Stimulated activated CD8-positive, alpha-beta memory T cell treated with anti-CD3 and anti-CD28 coated beads, Interleukin-7, amount 100 ng/mL, for 1 hour (primary cell): Measurements from ENCODE around the gene KIF19.

Experiments
- DNase-seq, 2 donors: peaks; one replicate each; pipeline ENCODE4 v3.0.0-alpha.2; 2020; ENCODE audit warnings: low read depth in 2 of 2

Gene KIF19

GRCh38 chr17:74303305-74303704 lies 22.7 kb upstream of the KIF19 start:
- DNase-seq: no peak

DNA sequence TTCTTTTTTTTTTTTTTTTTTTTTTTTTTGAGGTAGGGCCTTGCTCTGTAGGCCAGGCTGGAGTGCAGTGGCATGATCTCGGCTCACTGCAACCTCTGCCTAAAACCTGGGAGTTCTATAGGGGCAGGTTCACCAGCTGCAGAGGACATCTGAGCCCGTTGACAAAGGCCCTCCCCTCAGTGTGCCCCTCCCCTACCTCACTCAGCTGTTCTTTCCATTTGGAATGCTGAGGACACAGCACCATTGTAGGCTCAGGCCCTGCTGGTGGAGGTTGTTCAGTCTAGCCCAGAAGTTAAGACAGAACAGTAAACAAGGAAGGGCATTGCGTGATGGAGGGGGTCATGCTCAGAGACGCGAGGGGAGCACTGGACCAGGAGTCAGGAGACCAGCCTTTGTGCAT lies 21.8 kb upstream of the KIF19 start:
- no peak for DNase-seq

DNA sequence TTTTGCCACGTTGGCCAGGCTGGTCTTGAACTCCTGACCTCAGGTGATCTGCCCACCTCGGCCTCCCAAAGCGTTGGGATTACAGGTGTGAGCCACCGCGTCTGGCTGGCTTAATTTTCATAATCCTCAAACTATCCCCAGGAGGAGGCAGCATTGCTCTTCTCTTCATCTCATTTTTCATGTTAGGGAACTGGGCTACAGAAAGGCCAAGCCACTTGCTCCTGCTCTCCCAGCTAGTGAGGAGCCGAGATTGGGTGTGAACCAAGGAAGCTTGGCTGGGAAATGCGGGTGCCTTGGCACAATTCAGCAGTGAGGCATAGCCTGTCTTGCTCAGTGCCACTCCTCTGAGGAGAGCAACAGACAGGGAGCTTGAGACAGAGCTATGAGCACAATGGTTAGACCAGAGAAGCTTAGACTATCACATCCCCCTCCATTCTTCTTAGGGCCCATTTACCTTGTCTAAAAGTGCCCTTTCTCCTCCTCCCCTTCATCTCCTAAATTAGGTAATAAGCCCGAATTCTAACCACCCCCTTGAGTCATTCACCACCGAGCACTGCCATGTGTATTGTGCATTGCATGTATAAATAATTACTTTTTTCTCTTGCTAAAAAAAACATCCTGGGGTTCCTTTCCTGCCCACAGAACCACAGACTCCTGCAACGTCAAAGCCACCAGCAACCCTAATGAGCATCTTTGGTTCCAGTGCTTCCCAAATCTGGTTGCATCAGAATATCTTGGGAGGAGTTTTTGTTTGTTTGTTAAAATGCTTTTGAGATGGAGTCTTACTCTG lies 20.0 kb upstream of the KIF19 start:
- DNase-seq: no peak

DNA sequence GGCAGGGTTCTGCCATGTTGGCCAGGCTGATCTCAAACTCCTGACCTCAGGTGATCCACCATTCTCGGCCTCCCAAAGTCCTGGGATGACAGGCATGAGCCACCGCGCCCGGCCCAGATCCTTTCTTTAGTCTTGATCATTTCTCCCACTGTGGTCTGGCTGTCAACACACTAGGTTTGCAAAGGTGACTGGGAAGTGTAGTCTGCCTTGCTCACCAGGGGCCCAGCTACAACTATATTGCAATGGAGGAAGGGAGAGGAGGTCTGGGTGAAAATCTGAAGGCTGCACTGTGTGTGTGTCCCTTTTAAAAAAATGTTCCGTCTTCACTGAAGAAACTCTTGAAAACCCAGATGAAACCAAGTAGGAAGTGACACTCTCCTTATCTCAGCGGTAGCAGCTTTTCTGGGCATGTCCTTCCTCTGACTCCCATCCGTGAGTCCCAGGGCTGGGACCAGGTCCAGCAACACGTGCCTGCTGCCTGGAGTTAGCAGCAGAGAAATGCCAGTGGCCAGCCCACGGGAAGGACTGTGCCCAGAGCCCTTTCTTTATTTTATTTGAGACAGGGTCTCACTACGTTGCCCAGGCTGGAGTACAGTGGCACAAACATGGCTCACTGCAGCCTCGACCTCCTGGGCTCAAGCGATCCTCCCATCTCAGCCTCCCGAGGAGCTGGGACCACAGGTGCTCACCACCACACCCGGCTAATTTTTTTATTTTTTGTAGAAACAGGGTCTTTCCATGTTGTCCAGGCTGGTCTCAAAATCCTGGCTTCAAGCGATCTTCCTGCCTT lies 17.8 kb upstream of the KIF19 start:
- no peak for DNase-seq

- DNase-seq: no peak
Observed at GRCh38 chr17:74309902-74310301, 16.1 kb upstream of the KIF19 start.

GRCh38 chr17:74314877-74315276 lies 11.1 kb upstream of the KIF19 start:
- DNase-seq: no peak

GRCh38 chr17:74316220-74316619 lies 9.8 kb upstream of the KIF19 start:
- DNase-seq: no peak

DNA sequence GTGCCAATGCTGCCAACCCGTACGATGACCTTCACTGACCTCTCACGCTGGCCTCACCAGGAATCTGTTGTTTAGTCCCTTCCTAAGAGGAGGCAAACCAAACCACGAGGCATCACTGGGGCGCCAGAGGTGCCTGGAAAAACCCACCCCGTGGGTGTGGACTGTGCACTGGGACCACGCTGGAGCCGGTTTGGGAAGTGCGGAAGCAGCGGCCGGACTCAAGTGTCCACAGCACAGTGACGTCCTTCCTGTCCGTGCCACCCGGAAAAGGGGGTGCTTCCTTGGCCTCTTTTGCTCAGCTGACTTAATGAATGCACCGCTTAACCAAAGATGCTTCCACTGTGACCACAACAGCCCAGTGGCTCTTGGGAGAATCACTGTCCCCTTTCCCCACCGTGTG lies 9.0 kb upstream of the KIF19 start:
- DNase-seq: no peak

DNA sequence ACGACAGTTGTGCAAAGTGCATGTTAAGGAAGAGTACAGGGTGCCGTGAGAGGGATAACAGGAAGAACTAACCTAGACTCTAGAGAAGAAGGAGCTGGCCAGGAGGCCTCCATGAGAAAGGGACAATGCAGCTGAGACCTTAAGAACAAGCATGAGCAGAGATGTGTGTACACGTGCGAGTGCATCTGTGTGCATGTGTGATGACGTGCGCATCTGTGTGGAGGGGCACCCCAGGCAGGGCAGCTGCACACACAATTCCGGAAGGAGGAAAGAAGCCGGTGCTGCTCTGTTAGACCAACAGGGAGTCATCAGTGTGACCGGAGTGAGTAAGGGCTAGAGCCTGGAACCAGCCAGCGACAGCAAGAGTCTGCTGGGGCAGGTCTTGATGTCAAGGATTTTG lies 7.6 kb upstream of the KIF19 start:
- no peak for DNase-seq

DNA sequence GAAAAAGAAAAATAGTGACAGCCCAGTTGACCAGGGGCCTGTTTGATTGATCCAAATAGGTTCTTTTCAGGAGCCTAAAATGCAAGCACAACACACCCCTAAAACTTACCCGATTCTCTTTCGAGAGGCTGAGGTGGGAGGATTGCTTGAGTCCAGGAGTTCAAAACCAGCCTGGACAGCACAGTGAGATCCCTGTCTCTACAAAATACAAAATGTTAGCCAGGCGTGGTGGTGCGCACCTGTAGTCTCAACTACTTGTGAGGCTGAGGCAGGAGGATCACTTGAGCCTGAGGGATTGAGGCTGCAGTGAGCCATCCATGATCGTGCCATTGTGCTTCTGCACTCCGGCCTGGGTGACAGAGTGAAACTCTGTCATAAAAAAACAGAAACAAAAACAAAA lies 1.5 kb upstream of the KIF19 start:
- no peak for DNase-seq

DNA sequence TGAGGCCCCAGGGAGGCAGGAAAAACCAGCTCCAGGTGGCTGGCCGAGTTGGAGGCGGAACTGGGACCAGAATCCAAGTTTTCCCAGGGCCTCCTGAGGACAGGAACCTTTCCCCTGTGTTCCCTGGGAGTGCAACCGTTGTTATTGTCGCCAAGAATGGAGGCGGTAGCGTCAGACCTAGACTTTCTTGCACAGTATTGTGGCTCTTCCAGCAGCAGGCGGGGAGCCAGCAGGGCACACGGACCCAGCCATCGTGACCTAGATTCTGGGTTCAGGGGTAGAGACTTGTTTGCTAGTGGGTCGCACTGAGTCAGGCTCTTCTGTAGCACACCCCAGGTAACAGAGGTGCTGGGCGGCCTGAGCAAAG lies 667 bp upstream of the KIF19 start:
- DNase-seq: no peak

GRCh38 chr17:74326506-74326905 lies 480 bp downstream of the KIF19 start:
- DNase-seq: no peak

DNA sequence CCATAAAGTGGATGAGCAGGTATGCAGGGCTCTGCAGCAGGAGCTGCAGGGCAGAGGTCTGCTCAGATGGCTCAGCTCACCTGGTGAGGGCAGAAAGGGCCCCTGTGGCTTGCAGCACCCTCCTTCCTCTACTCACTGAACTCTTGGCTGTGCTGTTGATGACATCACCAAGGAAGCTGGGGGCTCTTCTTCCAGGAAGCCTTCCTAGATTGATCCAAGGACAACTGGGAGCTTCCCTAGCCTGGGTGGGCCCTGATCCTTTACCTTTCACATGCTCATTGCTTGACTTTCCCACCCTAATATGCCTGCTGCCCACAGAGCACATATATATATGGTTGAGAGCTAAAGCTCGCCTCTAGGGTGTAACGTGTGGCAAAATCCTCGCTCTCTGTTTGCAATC lies 2.5 kb downstream of the KIF19 start:
- DNase-seq: no peak

GRCh38 chr17:74329378-74329777 lies 3.4 kb downstream of the KIF19 start:
- DNase-seq: no peak

- DNase-seq: no peak
Observed at GRCh38 chr17:74330446-74330845, 4.4 kb downstream of the KIF19 start.

GRCh38 chr17:74332017-74332650 lies 6.1 kb downstream of the KIF19 start:
- DNase-seq: no peak

DNA sequence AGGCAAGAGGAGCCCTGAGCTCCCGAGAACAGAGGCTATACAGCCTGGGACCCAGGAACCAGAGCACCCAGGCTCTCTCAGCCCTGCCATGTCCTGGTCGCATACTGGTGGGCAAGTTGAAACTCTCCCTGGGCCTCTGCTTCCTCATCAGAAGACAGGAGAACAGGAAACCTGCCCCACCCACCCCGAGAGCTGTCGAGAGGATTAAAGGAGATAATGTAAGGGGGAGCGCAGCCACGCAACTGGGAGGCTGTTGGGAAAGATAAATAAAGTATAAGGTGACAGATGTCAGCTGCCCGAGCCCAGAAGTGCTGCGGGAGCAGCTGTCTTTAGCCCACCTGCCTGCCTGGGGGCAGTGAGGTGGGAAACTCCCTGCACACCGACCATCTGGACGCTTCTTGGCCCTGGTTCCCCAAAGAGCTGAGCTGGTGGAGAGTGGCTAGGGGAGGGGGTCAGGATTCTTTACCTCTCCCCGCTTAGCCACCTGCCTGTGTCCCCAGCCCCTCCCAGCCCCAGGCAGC lies 6.8 kb downstream of the KIF19 start:
- DNase-seq: no peak

GRCh38 chr17:74334393-74335039 lies 8.5 kb downstream of the KIF19 start:
- DNase-seq: no peak

DNA sequence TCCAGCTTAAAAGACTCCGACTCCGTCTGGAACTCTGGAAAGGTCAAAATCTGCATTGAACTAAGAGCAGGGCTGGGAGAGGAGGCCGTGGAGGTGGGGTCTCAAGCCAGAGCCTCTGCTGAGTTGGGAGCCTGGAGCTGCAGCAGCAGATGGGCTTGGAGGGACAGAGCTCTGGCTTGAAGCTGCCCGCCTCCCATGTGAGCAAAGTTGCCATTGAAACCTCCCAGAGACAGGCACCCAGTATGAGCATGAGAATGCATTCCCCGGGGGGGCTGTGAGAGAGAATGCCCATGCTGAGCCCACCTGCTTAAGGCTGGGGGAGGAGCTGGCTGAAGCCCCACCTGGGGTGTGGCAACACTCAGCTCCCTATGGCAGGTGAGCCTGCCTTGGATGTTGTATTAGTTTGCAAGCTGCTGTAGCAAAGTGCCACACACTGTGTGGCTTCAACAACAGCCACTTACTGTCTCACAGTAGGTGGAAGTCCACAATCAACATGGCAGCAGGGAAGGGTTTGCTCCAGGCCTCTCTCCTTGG lies 9.6 kb downstream of the KIF19 start:
- no peak for DNase-seq

- no peak for DNase-seq
Observed at GRCh38 chr17:74336307-74336706, 10.3 kb downstream of the KIF19 start.

- DNase-seq: no peak
Observed at GRCh38 chr17:74337834-74338500, 11.9 kb downstream of the KIF19 start.
